Neuronal stem cell (in vitro differentiated cells): ENCODE data around the gene GABRR3.

ENCODE experiments used
- DNase-seq: peaks from one replicate; pipeline ENCODE4 v3.0.0-alpha.2; 2013; ENCODE audit warnings: low spot score
- H2AFZ ChIP-seq: one replicate; pipeline ENCODE4 v1.6.1; 2013; ENCODE audit warnings: mild to moderate bottlenecking, low read length, inconsistent platforms
- H2AK5ac ChIP-seq: 2 replicates; pipeline ENCODE4 v1.6.1; 2013; ENCODE audit warnings: low read depth, mild to moderate bottlenecking, inconsistent platforms, low read length, moderate library complexity, mixed read lengths
- H2BK120ac ChIP-seq: 2 replicates; pipeline ENCODE4 v1.6.1; 2013; ENCODE audit warnings: low read depth, mild to moderate bottlenecking, inconsistent platforms, low read length, moderate library complexity, mixed read lengths
- H2BK12ac ChIP-seq: one replicate; pipeline ENCODE4 v1.6.1; 2013; ENCODE audit warnings: low read length, inconsistent platforms
- H2BK15ac ChIP-seq: 2 replicates; pipeline ENCODE4 v1.6.1; 2013; ENCODE audit warnings: mild to moderate bottlenecking, low read length, inconsistent platforms, mixed read lengths
- H2BK5ac ChIP-seq: one replicate; pipeline ENCODE4 v1.6.1; 2013; ENCODE audit warnings: inconsistent platforms, mild to moderate bottlenecking, low read length, moderate library complexity
- H3K14ac ChIP-seq: one replicate; pipeline ENCODE4 v1.6.1; 2013; ENCODE audit warnings: low read length, inconsistent platforms
- H3K18ac ChIP-seq: 2 replicates; pipeline ENCODE4 v1.6.1; 2013; ENCODE audit warnings: low read length, inconsistent platforms
- H3K23ac ChIP-seq: 2 replicates; pipeline ENCODE4 v1.6.1; 2013; ENCODE audit warnings: low read depth, mild to moderate bottlenecking, mixed read lengths, low read length, inconsistent platforms; ENCODE audit not compliant: poor library complexity
- H3K27ac ChIP-seq: replicated peaks from 3 replicates; pipeline ENCODE4 v1.5.1; 2013; ENCODE audit warnings: low read length, inconsistent platforms
- H3K27me3 ChIP-seq, 3 experiments: 2 replicates each; pipeline ENCODE4 v1.6.1; 2013; ENCODE audit warnings: low read length in 3 of 3, mild to moderate bottlenecking in 2 of 3, inconsistent platforms in 1 of 3, low read depth in 1 of 3, mixed read lengths in 1 of 3, moderate library complexity in 1 of 3; ENCODE audit not compliant: control insufficient read depth in 3 of 3, insufficient read depth in 3 of 3
- H3K36me3 ChIP-seq, 2 donors: replicated peaks in 1 of 2; 2 replicates each; pipeline ENCODE4 v1.6.1; 2013; ENCODE audit warnings: low read length in 2 of 2; ENCODE audit not compliant: control insufficient read depth in 2 of 2, insufficient read depth in 2 of 2
- H3K4ac ChIP-seq: 2 replicates; pipeline ENCODE4 v1.6.1; 2013; ENCODE audit warnings: inconsistent platforms, mild to moderate bottlenecking, low read length, moderate library complexity
- H3K4me1 ChIP-seq, 2 donors: 1 replicate in 1 of 2; 2 replicates in 1 of 2; pipeline ENCODE4 v1.6.1; 2013; ENCODE audit warnings: low read length in 2 of 2, low read depth in 1 of 2; ENCODE audit not compliant: control insufficient read depth in 2 of 2, insufficient read depth in 1 of 2
- H3K4me2 ChIP-seq: one replicate; pipeline ENCODE4 v1.6.1; 2013; ENCODE audit warnings: mild to moderate bottlenecking, low read length, inconsistent platforms; ENCODE audit not compliant: insufficient read depth, poor library complexity, severe bottlenecking
- H3K4me3 ChIP-seq, 2 donors: 2 replicates each; pipeline ENCODE4 v1.5.1; 2013; ENCODE audit warnings: low read length in 2 of 2, mild to moderate bottlenecking in 2 of 2, inconsistent platforms in 1 of 2, moderate library complexity in 1 of 2
- H3K79me1 ChIP-seq: one replicate; pipeline ENCODE4 v1.6.1; 2013; ENCODE audit warnings: low read depth, mild to moderate bottlenecking, inconsistent platforms, low read length, moderate library complexity
- H3K9ac ChIP-seq: one replicate; pipeline ENCODE4 v1.6.1; 2013; ENCODE audit warnings: mild to moderate bottlenecking, low read depth, low read length, inconsistent platforms; ENCODE audit not compliant: poor library complexity
- H3K9me3 ChIP-seq, 2 donors: replicated peaks in 1 of 2; 2 replicates each; pipeline versions ENCODE3 to v1.6.1; 2013; ENCODE audit warnings: low read length in 2 of 2, mild to moderate bottlenecking in 2 of 2, inconsistent platforms in 1 of 2, low read depth in 1 of 2, mixed read lengths in 1 of 2, moderate library complexity in 1 of 2; ENCODE audit not compliant: control insufficient read depth in 2 of 2, insufficient read depth in 1 of 2
- H4K8ac ChIP-seq: one replicate; pipeline ENCODE4 v1.6.1; 2013; ENCODE audit warnings: low read depth, mild to moderate bottlenecking, inconsistent platforms, low read length, moderate library complexity
- H4K91ac ChIP-seq: one replicate; pipeline ENCODE4 v1.6.1; 2013; ENCODE audit warnings: low read length, low read depth, mild to moderate bottlenecking, inconsistent platforms; ENCODE audit not compliant: poor library complexity
- WGBS, 2 donors: extraction: QIAGEN DNeasy Blood & Tissue Kit; methylation state at CpG; one replicate each; pipeline ENCODE4 v1.1.7; 2013; ENCODE audit warnings: missing lambda C conversion rate in 2 of 2, mixed read lengths in 1 of 2; ENCODE audit not compliant: insufficient read length in 2 of 2, insufficient replicate concordance in 1 of 2; ENCODE audit errors: extremely low coverage in 2 of 2; 5-methylcytosine and 5-hydroxymethylcytosine counted together

GABRR3 gene

DNA sequence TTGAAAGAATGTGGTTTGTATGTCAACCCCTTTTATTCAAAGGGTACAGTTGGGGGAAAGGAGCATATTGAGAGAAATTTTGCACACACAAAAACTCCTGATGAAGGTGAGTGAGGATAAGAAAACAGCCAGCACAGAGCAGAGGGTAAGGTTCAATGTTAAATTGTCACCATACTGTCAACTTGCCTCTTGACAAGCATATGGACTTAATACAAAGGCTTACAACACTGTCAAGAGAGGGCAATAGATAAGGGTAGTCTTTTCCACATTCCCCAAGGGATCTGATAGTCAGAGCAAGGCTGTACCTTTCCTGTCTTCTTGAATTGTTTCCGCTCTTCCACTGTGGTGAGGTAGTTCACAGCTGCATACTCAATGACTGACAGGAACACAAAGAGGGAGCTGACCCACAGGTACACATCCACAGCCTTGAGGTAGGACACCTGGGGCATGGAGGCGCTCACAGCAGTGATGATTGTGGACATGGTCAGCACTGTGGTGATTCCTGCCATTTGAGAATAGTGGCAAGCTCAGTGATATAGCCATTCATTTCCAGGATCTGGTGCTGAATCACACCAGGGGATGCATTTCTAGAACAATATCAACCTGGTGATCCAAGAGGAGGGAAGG is 42.5 kb downstream of the GABRR3 start:
- Histone ChIP-seq H2BK5ac (no peak overlapping the region), H3K4me1 (peaks cover 0 to 2% of the 10 kb centered on the region in 2 donors), H3K18ac (no peak overlapping the region), H3K27ac (no peak overlapping the region), H4K8ac (no peak overlapping the region), H3K4me2 (no peak overlapping the region), H2BK12ac (no peak overlapping the region), H2AFZ (no peak overlapping the region), H3K23ac (no peak overlapping the region), H3K36me3 (no peaks in the 10 kb centered on the region), H3K27me3 (no peaks in the 10 kb centered on the region), H3K79me1 (no peaks in the 10 kb centered on the region), H3K14ac (no peak overlapping the region), H2BK120ac (no peak overlapping the region), H2AK5ac (no peak overlapping the region), H4K91ac (no peak overlapping the region), H2BK15ac (no peak overlapping the region), H3K4me3 (peak overlapping the region in 1 of 2 donors; percentile 35), H3K9me3 (peaks cover 0 to 1% of the 10 kb centered on the region in 2 donors), H3K4ac (no peak overlapping the region), H3K9ac (no peak overlapping the region)
- no CpG with 5 or more reads among the region's 2 CpGs for WGBS, 2 donors
- DNase-seq = no peak

DNA sequence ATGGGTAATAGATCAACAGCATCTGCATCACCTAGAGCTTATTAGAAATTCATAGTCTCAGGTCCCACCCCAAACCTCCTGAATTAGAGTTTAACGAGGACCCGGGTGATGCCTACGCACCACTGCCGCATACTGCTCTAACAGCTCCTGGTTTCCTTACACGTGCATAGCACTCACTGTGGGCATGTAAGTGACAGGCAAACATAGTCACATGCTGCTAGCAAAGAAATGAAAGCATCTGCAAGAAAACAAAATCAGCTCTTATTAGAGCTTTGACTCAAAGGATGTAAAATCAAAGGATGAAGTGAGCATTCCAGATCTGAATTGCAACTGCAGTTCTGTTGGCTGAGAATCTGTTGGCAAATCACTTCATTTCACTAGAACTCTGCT is 43.8 kb downstream of the GABRR3 start:
- no peak overlapping the region for H3K14ac ChIP-seq
- no peak overlapping the region for H3K9ac ChIP-seq
- no peak overlapping the region for H4K8ac ChIP-seq
- H3K23ac ChIP-seq = no peak overlapping the region
- H2AFZ ChIP-seq = no peak overlapping the region
- H3K36me3 ChIP-seq = no peaks in the 10 kb centered on the region
- no peak overlapping the region for H3K27ac ChIP-seq
- H2AK5ac ChIP-seq = no peak overlapping the region
- no peaks in the 10 kb centered on the region for H3K27me3 ChIP-seq
- no peak overlapping the region for H3K18ac ChIP-seq
- H2BK12ac ChIP-seq = no peak overlapping the region
- no peak overlapping the region for H3K4ac ChIP-seq
- no peaks in the 10 kb centered on the region for H3K79me1 ChIP-seq
- no peak overlapping the region for H3K4me3 ChIP-seq
- peaks cover 0 to 1% of the 10 kb centered on the region in 2 donors for H3K9me3 ChIP-seq
- H3K4me2 ChIP-seq = no peak overlapping the region
- H2BK5ac ChIP-seq = no peak overlapping the region
- H2BK120ac ChIP-seq = no peak overlapping the region
- no peak overlapping the region for H2BK15ac ChIP-seq
- H3K4me1 ChIP-seq = peaks cover 0 to 2% of the 10 kb centered on the region in 2 donors
- no CpG with 5 or more reads among the region's 5 CpGs for WGBS, 2 donors
- H4K91ac ChIP-seq = no peak overlapping the region
- no peak for DNase-seq

- Histone ChIP-seq H2BK5ac (no peak overlapping the region), H3K4me1 (peaks cover 0 to 2% of the 10 kb centered on the region in 2 donors), H2BK15ac (no peak overlapping the region), H2BK120ac (no peak overlapping the region), H3K18ac (no peak overlapping the region), H4K91ac (no peak overlapping the region), H4K8ac (no peak overlapping the region), H3K23ac (no peak overlapping the region), H3K4me3 (no peak overlapping the region), H3K79me1 (no peaks in the 10 kb centered on the region), H3K36me3 (no peaks in the 10 kb centered on the region), H3K9me3 (peaks cover 0 to 1% of the 10 kb centered on the region in 2 donors), H3K27ac (no peak overlapping the region), H3K9ac (no peak overlapping the region), H3K27me3 (no peaks in the 10 kb centered on the region), H3K14ac (no peak overlapping the region), H3K4ac (no peak overlapping the region), H2BK12ac (no peak overlapping the region), H2AK5ac (no peak overlapping the region), H2AFZ (no peak overlapping the region), H3K4me2 (no peak overlapping the region)
- no peak for DNase-seq
- WGBS, 2 donors = no CpG with 5 or more reads among the region's 2 CpGs
These were observed 44.4 kb downstream of the GABRR3 start for GRCh38 chr3:97990624-97991292.

GRCh38 chr3:97988784-97989568 is 46.1 kb downstream of the GABRR3 start:
- H2BK15ac ChIP-seq = no peak overlapping the region
- no peak overlapping the region for H3K4ac ChIP-seq
- H3K9me3 ChIP-seq = peaks cover 0 to 1% of the 10 kb centered on the region in 2 donors
- no peak overlapping the region for H2AK5ac ChIP-seq
- no peaks in the 10 kb centered on the region for H3K79me1 ChIP-seq
- no peak overlapping the region for H3K23ac ChIP-seq
- no peak overlapping the region for H2BK120ac ChIP-seq
- WGBS, 2 donors = 100% methylated on average over 1 to 2 of the region's 3 CpGs
- H3K9ac ChIP-seq = peak overlapping the region; percentile 74
- H3K27me3 ChIP-seq = no peaks in the 10 kb centered on the region
- no peak overlapping the region for H3K4me2 ChIP-seq
- H3K4me1 ChIP-seq = peaks cover 0 to 2% of the 10 kb centered on the region in 2 donors
- H2BK12ac ChIP-seq = no peak overlapping the region
- H4K91ac ChIP-seq = no peak overlapping the region
- no peak overlapping the region for H4K8ac ChIP-seq
- H2AFZ ChIP-seq = no peak overlapping the region
- peak overlapping the region in 1 of 2 donors; percentile 65 for H3K4me3 ChIP-seq
- DNase-seq = no peak
- no peak overlapping the region for H3K18ac ChIP-seq
- H3K27ac ChIP-seq = no peak overlapping the region
- H3K14ac ChIP-seq = no peak overlapping the region
- no peak overlapping the region for H2BK5ac ChIP-seq
- H3K36me3 ChIP-seq = no peaks in the 10 kb centered on the region
